NK-92 treated with Interleukin-12 subunit alpha and Interleukin-12 subunit beta, amount 100 ng/mL, for 24 hours (cell line): Measurements from ENCODE around the gene C11orf68.
"Not testable (repeated sequence)": the region's sequence is repeated elsewhere in the genome, so short reads cannot be mapped to it uniquely, and the experiment has no call there.

Experiments
- DNase-seq: peaks from one replicate; lab custom pipeline; 2025; lab: John Stamatoyannopoulos, UW

C11orf68 gene

DNA sequence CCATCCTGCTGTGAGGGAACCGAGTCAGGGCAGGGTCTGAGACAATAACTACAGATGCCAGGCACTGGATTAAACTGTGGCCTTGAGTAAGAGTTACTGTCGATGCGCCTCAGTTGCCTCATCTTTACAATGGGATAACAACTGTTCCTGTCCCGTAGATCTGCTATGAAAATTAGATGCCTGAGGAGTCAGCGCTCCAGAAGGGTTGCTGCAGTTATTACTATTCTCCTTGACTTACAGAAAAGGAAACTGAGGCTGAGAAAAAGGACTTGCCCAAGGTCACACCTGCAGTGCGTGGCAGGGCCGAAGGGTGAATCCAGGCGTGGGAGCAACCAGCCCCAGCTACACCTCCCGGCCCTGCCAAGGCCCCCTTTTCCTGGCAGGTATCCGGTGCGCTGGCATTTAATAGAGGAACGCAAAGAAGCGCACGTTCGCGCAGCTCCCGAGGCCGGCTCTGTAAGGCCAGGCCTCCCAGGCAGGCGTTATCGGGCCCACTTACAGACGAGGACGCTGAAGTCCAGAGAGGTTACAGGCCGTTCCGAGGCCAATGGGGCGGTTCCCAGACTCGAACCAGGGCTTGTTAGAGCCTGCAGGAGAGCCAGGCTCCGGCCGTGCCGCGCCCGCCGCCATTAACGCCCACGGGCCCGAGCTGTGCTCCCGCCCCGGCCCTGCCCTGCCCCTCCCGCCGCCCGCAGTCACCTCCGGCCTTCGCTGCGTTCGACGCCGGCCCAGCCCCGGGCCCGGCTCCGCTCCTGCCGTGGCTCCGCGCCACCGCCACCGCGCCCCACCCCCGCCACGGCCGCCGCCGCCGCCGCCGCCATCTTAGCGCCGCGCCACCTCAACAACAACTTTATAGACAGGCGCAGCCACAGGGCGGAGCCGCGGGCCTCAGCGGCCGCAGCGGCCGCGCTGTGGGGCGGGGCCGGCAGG, at the start of gene C11orf68:
TSS of gene C11orf68 (minus strand) at position 852 of the 930 bp plus-strand sequence. CDS start at position 821, 31 bp downstream.
- no peak for DNase-seq

GRCh38 chr11:65967329-65967934, 48.6 kb upstream of the C11orf68 start:
- no peak for DNase-seq

DNA sequence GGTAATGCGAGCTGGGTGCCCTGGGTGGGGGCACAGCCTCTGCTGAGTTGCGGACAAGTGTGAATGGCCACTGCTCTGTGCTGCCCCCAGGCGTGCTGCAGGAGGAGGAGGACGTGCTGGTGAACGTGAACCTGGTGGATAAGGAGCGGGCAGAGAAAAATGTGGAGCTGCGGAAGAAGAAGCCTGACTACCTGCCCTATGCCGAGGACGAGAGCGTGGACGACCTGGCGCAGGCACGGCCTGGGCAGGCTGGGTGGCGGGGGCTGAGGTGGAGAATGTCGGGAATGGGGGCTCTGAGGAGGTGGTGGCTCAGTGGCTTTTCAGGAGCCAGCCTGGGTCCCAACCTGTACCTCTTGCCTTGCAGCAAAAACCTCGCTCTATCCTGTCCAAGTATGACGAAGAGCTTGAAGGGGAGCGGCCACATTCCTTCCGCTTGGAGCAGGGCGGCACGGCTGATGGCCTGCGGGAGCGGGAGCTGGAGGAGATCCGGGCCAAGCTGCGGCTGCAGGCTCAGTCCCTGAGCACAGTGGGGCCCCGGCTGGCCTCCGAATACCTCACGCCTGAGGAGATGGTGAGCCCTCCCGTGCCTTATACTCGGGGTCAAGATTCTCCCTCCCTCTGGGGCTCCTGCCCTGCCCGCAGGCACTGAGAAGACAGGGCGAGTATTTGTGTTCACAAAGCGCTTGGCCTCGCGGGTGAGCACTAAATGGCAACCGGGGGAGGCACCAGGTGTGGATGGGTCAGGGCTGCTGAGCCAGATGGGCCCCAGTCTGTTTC, 47.3 kb upstream of the C11orf68 start:
- no peak for DNase-seq

DNA sequence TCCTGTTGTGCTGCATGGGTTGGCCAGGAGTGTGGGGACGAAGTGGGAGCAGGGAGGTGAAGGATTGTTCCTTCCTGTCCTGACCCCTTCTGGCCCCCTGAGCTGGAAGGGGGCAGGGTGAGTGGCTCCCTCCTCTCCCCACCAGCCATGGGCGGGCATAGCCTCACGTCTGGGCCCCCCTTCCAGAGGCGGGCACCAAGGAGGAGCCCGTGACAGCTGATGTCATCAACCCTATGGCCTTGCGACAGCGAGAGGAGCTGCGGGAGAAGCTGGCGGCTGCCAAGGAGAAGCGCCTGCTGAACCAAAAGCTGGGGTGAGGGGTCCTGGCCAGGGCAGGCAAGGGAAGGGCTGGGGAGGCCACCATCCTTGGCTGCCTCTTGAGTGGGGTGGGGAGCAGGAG, 46.0 kb upstream of the C11orf68 start:
- DNase-seq: no peak

- DNase-seq: no peak
Observed at GRCh38 chr11:65962141-65962564, 43.3 kb upstream of the C11orf68 start.

DNA sequence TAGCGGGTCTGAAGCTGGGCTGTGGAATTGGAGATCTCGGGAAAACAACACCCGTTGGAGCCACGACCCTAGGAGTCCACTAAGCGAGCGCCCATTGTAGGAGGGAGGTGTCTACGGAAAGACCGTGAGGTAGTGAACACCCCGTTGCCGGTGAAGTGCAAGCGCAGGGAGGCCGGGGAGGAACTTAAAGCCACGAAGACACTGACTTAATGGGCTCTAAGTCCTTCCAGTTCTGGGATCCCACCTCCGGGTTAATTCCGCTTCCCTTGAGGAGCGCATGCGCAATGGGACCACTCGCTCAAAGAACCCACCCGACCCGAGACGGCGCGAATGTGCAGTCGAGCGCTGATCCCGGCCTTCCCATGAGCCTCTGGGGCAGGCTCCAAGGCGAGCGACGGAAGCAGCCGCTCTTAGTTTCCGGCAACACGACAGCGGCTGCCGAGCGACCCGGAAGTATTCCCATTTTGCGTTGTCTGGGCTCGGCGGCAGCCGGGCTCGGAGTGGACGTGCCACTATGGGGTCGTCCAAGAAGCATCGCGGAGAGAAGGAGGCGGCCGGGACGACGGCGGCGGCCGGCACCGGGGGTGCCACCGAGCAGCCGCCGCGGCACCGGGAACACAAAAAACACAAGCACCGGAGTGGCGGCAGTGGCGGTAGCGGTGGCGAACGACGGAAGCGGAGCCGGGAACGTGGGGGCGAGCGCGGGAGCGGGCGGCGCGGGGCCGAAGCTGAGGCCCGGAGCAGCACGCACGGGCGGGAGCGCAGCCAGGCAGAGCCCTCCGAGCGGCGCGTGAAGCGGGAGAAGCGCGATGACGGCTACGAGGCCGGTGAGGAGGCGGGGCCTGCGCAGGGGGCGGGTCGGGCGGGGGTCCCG, 42.6 kb upstream of the C11orf68 start, which contains the start of gene SART1:
TSS of gene SART1 (plus strand) at position 468 of the 874 bp plus-strand sequence. CDS start at position 515, 47 bp downstream.
- peak; percentile 97 for DNase-seq

DNA sequence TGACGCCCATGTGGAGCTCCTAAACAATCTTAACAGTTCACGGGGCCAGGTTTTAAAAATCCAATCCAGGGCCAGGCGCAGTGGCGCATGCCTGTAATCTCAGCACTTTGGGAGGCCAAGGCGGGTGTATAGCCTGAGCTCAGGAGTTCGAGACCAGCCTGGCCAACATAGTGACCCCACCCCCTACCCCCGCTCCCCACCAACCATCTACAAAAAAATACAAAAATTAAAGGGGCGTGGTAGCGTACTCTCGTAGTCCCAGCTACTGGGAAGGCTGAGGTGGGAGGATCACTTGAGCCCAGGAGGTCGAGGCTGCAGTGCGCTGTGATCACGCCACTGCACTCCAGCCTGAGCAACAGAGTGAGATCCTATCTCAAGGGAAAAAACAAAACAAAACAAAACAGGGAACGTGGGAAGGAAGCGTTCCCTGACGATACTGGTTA, 42.0 kb upstream of the C11orf68 start:
- DNase-seq: no peak

- DNase-seq: no peak
Observed at GRCh38 chr11:65958774-65959420, 40.0 kb upstream of the C11orf68 start.

DNA sequence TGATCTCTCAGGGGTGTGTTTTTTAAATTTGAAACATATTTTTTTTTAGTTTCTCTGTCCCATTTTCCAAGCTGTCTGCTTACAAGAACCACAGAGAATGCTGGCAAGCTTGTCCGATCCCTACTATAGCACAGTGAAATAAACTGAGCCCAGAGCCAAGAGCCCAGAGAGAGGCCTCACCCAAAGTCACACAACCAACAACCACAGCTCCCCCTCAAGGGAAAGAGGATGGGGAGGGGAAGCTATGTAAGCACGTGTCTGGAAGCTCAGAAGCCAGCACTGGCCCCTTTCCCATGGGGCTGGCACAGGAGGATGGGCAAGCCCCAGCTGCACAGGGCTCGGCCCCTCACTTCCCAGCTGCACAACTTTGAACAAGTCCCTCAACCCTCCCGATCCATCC, 39.4 kb upstream of the C11orf68 start:
- DNase-seq: no peak

DNA sequence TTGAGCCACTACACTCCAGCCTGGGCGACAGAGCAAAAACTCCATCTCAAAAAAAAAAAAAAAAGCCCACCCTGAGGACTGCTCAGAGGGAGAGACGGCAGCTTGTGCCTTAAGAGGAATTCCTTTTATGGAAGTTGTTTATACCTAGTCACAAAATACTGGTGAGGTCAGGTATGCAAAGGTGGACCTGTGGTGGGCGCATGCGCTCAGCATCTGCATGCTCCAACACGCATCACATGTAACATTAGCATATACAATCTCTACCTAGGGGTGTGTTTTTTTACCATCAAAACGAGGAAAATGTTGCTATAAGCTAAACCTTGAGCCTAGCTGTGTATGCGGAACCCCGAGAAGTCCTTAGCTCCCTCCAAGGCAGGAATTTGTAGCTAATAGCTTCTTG, 35.9 kb upstream of the C11orf68 start:
- DNase-seq: no peak

DNA sequence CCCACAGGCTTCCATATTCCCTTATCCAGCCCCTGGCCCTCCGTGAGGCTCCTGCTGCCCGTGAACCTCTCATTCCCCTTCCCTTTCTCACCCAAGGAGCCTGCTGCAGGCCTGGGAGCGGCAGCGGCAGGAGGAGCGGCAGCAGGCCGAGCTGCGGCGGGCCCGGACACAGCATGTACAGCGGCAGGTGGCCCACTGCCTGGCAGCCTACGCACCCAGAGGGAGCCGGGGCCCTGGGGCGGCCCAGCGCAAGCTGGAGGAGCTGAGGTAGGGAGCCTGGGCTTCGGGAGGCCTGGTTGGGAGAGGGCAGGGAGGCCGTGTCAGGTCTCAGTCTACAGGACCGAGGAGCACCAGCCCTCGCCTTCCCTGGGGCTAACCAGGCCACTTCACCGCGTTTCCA, 34.6 kb upstream of the C11orf68 start:
- no peak for DNase-seq

DNA sequence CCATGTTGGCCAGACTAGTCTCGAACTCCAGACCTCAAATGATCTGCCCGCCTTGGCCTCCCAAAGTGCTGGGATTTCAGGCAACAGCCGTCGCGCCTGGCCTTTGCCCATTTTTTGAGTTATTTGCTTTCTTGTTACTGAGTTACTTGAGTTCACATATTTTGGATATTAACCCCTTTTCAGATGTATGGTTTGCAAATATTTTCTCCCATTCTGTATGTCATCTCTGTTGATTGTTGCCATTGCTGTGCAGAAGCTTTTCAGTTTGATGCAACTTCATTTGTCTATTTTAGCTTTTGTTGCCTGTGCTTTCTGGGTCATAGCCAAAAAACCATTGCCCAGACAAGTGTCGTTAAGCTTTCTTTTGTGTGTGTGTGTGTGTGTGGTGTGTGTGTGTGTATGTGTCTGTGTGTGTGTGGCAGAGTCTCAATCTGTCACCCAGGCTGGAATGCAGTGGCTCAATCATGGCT, 33.2 kb upstream of the C11orf68 start:
- no peak for DNase-seq

DNA sequence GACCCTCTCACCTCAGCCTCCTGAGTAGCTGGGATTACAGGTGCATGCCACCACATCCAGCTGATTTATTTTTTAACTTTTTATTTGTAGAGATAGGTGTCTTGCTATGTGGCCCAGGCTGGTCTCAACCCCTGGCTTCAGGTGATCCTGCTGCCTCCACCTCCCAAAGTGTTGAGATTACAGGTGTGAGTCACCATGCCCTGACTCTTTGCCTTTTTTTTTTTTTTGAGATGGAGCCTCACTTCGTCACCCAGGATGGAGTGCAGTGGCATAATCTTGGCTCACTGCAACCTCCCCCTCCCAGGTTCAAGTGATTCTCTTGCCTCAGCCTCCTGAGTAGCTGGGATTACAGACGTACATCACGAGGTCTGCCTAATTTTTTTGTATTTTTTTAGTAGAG, 32.8 kb upstream of the C11orf68 start:
- DNase-seq: not testable (repeated sequence)

GRCh38 chr11:65950711-65951110, 31.8 kb upstream of the C11orf68 start:
- not testable (repeated sequence) for DNase-seq

DNA sequence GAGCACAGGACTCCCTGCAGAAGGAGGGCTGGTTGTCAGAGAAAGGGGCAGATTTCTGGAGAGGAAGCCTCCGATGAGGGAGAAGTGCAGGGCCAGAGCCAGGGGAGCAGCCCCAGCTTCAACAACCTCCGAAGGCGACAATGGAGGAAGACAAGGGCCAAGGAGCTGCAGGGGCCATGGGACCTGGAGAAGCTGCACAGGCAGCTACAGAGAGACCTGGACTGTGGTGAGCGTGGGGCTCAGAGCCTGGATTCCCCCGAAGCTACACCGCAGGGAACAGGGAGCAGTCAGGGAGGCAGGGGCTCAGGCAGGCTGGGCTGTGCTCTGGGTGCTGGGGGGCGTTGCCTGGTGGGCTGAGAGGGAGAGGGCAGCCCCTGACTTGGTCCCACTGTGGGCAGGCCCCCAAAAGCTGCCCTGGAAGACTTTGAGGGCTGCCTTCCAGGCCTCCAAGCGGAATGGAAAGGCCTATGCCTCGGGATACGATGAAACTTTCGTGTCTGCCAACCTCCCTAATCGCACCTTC, 28.8 kb upstream of the C11orf68 start:
- DNase-seq: no peak

DNA sequence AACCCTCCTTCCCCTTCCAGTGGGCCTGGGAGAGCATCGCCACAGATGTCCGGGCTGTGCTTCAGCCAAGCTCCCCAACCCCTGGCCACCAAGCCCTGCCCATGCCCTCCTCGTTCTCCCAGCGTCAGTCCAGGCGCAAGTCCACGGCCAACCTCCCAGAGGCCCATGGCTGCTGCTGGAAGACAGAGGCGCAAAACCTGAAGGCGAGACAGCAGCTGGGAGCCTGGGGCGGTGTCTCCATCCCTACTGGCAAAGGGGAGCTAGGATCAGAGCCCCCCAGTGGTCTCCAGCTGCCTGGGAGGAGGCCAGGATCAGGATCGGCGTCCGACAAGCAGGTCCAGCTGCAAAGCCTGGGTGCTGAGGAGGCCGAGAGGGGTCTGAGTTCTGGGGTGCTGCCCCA, 28.3 kb upstream of the C11orf68 start:
- no peak for DNase-seq

- DNase-seq: no peak
Observed at GRCh38 chr11:65946655-65947054, 27.8 kb upstream of the C11orf68 start.

GRCh38 chr11:65945941-65946558, 27.2 kb upstream of the C11orf68 start:
- DNase-seq: no peak

- DNase-seq: no peak
Observed at GRCh38 chr11:65945430-65945911, 26.6 kb upstream of the C11orf68 start, which contains the start of gene TSGA10IP. TSS of gene TSGA10IP (plus strand) at chr11:65945480. CDS start at chr11:65945676, 196 bp downstream.

DNA sequence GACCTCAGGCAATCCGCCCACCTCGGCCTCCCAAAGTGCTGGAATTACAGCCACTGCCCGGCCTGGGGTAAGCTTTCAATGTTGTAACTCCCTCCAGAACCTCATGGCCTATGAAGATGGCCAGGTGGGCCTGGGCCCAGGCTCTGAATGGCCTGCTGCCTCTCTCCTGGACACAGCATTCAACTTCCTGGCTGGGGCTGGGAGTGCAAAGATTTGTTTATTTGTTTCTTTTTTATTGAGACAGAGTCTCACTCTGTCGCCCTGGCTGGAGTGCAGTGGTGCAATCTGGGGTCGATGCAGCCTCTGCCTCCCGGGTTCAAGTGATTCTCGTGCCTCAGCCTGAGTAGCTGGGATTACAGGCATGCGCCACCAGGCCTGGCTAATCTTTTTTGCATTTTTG, 25.9 kb upstream of the C11orf68 start:
- no peak for DNase-seq
